ENCODE data around the gene ALOX12. TPM values are rescaled to one million over a fixed set of nuclear protein-coding genes. Genes with fewer than 3 reads are reported as not detected.

The ALOX12 gene
- total RNA-seq, 1 donor from 2014 or later, result 0.21 TPM

DNA sequence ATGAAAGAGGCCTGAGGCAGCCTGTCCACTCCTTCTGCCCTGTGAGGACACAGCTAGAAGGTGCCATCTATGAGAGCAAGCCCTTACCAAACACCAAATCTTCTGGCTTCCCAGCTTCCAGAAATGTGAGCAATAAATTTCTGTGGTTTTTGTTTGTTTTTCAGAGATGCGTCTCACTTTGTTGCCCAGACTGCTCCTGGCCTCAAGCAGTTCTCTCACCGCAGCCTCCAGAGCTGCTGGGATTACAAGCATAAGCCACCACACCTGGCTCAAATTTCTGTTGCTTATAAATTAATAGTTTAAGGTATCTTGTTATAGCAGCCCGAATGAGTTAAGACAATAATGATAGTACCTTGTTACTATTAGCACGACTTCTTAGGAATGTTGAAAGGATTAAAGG, 60.5 kb downstream of the ALOX12 start:
- no peak overlapping the region for H3K4me3 ChIP-seq
- no peak overlapping the region for H3K9ac ChIP-seq
- H3K9me3 ChIP-seq (ENCODE audit: low read depth), result no peaks in the 10 kb centered on the region
- no peak overlapping the region for H2AFZ ChIP-seq (replicated peaks)
- TF ChIP-seq EZH2phosphoT487 (IDR thresholded peaks at IDR 0.05) (no peak), EZH2 (IDR thresholded peaks at IDR 0.05) (no peak), CTCF (IDR thresholded peaks at IDR 0.05) (no peak)
- no peaks in the 10 kb centered on the region for H4K20me1 ChIP-seq (ENCODE audit: low read depth)
- Mint-ChIP-seq H3K4me1 (peaks cover 15% of the 10 kb centered on the region), H3K36me3 (no peaks in the 10 kb centered on the region), H3K4me3 (no peak overlapping the region), H3K27me3 (ENCODE audit: insufficient read depth, low read depth) (peaks cover 12% of the 10 kb centered on the region), H3K9me3 (no peaks in the 10 kb centered on the region), H3K27ac (no peak overlapping the region)
- H3K27ac ChIP-seq, result no peak overlapping the region
- no peaks in the 10 kb centered on the region for H3K79me2 ChIP-seq (ENCODE audit: low read depth)
- DNase-seq (ENCODE audit: low spot score), result no peak
- H3K4me1 ChIP-seq, result no peaks in the 10 kb centered on the region
- H3K36me3 ChIP-seq, result no peaks in the 10 kb centered on the region
- no peaks in the 10 kb centered on the region for H3K27me3 ChIP-seq
- H3K4me2 ChIP-seq, result no peak overlapping the region
- no peaks in the 10 kb centered on the region for H3F3A ChIP-seq (ENCODE audit: low read depth)

DNA sequence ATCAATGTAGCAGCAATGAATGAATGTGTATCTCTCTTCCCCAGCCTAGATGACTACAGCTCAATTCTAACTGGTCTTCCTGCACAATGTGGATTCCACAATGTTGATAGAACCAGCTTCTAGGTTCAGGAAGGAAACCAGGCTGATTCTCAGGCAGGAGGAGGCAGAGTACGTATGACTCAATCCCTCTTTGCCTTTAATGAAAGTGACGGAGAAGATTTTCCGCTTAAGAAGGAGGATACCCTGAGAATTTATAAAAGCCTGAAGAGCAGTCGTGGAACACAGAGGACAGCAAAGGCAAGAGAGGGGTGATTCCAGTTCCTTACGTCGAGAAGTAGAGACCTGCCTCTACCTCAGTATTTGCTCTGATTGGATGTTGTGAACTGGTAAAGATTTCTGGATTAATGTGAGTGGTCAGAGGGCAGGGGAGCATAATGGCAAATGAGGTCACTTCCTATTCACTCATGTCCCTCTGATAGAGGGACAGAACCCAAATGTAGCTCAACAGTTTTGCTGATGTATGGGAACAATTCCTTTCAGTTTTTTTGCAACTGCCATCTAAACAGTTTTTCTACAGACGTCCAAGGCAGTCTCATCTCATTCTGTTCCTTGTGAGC, 63.1 kb downstream of the ALOX12 start:
- Mint-ChIP-seq H3K4me1 (peaks cover 24% of the 10 kb centered on the region), H3K36me3 (no peaks in the 10 kb centered on the region), H3K4me3 (no peak overlapping the region), H3K9me3 (peaks cover 3% of the 10 kb centered on the region), H3K27ac (peak overlapping the region; percentile 10), H3K27me3 (ENCODE audit: insufficient read depth, low read depth) (peaks cover 7% of the 10 kb centered on the region)
- Histone ChIP-seq H4K20me1 (ENCODE audit: low read depth) (no peaks in the 10 kb centered on the region), H3K4me1 (no peaks in the 10 kb centered on the region), H3K9me3 (ENCODE audit: low read depth) (no peaks in the 10 kb centered on the region), H3K27ac (no peak overlapping the region), H3K4me2 (no peak overlapping the region), H3K4me3 (no peak overlapping the region), H3K27me3 (no peaks in the 10 kb centered on the region), H3K79me2 (ENCODE audit: low read depth) (no peaks in the 10 kb centered on the region), H3K9ac (no peak overlapping the region), H3K36me3 (no peaks in the 10 kb centered on the region), H3F3A (ENCODE audit: low read depth) (no peaks in the 10 kb centered on the region), H2AFZ (replicated peaks) (no peak overlapping the region)
- no peak for DNase-seq (ENCODE audit: low spot score)
- TF ChIP-seq EZH2phosphoT487 (IDR thresholded peaks at IDR 0.05), result no peak

MicroRNA genes within 50 kb of the gene (microRNA counts, 767-probe panel; counts per million panel counts)
- microRNA hsa-miR-195-5p, result 460 counts per million, percentile 90 among the panel's probes with 10 or more counts
- 460 counts per million, percentile 90 among the panel's probes with 10 or more counts for microRNA hsa-miR-497-5p

Small RNAs within 50 kb of the gene (small RNA-seq; reads per million reads assigned to genes)
- not detected for gene AC120057.1

Other genes with a start within 250 kb of the ALOX12 start
- not detected in 2 replicates for gene XAF1, start 240.0 kb upstream of the ALOX12 start, total RNA-seq (ENCODE audit: low replicate concordance)
- gene FBXO39, start 219.8 kb upstream of the ALOX12 start, total RNA-seq (ENCODE audit: low replicate concordance), result not detected in 2 replicates
- gene TEKT1, start 164.3 kb upstream of the ALOX12 start, total RNA-seq (ENCODE audit: low replicate concordance), result not detected in 2 replicates
- 104 and 137 TPM in 2 replicates for gene RNASEK, start 16.6 kb downstream of the ALOX12 start, total RNA-seq (ENCODE audit: low replicate concordance)
- 3.8 and 5.3 TPM in 2 replicates for gene BCL6B, start 27.0 kb downstream of the ALOX12 start, total RNA-seq (ENCODE audit: low replicate concordance)
- gene SLC16A13, start 40.0 kb downstream of the ALOX12 start, total RNA-seq (ENCODE audit: low replicate concordance), result 1.4 TPM in 1 of 2 replicates, not detected in the other
- not detected in 2 replicates for gene SLC16A11, start 48.0 kb downstream of the ALOX12 start, total RNA-seq (ENCODE audit: low replicate concordance)
- not detected in 2 replicates for gene CLEC10A, start 84.2 kb downstream of the ALOX12 start, total RNA-seq (ENCODE audit: low replicate concordance)
- not detected in 2 replicates for gene ASGR2, start 118.8 kb downstream of the ALOX12 start, total RNA-seq (ENCODE audit: low replicate concordance)
- gene ASGR1, start 183.3 kb downstream of the ALOX12 start, total RNA-seq (ENCODE audit: low replicate concordance), result 3.1 and 4.4 TPM in 2 replicates
- 23.5 and 50.5 TPM in 2 replicates for gene DLG4, start 223.8 kb downstream of the ALOX12 start, total RNA-seq (ENCODE audit: low replicate concordance)
- gene ACADVL, start 223.9 kb downstream of the ALOX12 start, total RNA-seq (ENCODE audit: low replicate concordance), result 86.7 and 194 TPM in 2 replicates
- gene DVL2, start 238.5 kb downstream of the ALOX12 start, total RNA-seq (ENCODE audit: low replicate concordance), result 43.9 and 113 TPM in 2 replicates
- gene PHF23, start 243.4 kb downstream of the ALOX12 start, total RNA-seq (ENCODE audit: low replicate concordance), result 31.6 and 59.1 TPM in 2 replicates
- 225 and 276 TPM in 2 replicates for gene GABARAP, start 246.4 kb downstream of the ALOX12 start, total RNA-seq (ENCODE audit: low replicate concordance)